GM21825 (cell line): ENCODE measurements around the gene HS6ST1.
"Not testable (repeated sequence)": the region's sequence is repeated elsewhere in the genome, so short reads cannot be mapped to it uniquely, and the experiment has no call there.

ENCODE experiments used
- ATAC-seq: cut with Tn5 transposase; IDR thresholded peaks from one replicate; pipeline ENCODE4 v1.9.1; 2021; ENCODE audit warnings: mild to moderate bottlenecking, moderate library complexity; ENCODE audit not compliant: unreplicated experiment

Gene HS6ST1

DNA sequence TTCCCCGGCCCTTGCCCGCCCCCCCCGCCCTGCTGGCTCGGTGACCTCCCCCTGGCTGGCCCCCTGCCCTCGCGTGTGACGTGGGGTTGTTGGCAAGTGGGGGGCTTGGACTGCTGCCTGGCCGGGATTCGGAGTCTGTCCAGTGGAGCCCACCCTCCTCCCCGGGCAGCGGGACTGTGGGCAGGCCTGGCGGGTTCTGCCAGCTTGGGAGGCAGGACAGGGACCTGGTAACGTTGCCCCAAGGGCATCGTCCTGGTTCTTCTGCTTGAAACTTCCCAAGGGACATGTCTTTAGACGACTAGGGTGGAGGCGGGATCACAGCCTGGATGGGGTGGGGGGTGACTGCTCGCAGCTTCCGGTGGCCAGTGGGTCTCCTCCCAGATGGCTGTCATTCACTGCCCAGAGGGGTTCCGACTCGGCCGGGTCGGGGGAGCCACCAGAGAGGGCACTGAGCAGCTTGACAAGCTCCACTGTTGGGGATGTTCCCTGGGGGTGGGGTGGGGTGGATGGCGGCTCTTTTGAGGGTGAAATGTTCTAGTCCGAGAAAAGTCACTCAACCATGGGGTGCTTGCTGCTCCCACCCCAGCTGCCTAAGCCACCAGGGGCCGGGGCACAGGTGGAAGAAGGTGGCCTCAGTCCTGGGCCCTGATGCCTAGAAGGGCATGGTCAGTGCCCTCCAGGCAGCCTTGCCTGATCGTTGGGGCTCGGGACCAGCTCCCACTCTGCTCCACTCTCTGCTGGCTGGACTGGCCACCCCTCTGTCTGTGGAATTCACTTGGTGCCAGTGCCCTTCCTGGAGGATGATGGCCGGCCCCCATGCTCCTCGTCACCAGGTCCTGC is 4.3 kb upstream of the HS6ST1 start:
- ATAC-seq: no peak

DNA sequence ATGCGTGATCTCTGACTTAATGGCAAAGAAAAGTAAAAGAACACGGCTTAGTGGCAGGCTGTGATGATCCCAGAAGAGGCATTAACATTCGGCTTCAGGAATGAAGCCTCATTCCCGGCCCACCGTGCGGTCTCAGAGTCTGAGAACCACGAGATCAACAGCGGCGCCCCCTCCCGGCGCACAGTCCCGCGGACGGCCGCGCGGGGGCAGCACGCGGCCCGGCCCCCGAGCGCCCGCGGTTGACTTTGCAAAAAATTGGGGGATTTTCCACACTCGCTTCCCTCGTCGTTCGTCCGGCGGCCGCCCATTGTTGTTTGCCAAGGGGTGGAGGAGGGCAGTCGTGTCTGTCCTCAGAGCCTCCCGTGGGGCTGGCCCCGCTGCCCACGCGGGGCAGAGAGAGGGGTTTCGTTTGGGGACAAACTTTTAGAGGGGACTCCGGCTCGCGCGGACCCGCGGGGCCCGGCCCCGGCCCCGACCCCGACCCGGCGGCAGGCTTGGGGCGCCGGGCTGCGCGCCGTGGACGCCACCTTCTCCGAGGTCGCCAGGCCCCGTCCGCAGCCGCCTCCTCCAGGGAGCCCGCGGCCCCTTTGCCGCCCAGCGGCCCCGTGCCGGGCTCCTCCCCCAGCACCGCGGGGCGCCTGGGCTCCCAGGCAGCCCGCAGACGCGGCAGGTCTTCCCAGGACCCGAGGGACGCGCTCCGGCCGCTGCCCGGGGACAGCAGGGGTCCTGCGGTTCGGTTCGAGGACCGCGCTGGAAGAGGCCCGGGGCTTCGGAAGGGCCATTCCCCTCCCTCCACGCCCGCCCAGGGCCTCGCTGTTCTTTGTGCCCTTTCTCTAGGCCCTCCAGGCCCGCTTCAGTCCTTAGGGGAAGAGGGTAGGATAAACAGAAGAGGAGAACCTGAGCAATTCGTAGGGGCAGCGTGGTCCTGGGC is 3.4 kb upstream of the HS6ST1 start:
- ATAC-seq: peak; percentile 44

DNA sequence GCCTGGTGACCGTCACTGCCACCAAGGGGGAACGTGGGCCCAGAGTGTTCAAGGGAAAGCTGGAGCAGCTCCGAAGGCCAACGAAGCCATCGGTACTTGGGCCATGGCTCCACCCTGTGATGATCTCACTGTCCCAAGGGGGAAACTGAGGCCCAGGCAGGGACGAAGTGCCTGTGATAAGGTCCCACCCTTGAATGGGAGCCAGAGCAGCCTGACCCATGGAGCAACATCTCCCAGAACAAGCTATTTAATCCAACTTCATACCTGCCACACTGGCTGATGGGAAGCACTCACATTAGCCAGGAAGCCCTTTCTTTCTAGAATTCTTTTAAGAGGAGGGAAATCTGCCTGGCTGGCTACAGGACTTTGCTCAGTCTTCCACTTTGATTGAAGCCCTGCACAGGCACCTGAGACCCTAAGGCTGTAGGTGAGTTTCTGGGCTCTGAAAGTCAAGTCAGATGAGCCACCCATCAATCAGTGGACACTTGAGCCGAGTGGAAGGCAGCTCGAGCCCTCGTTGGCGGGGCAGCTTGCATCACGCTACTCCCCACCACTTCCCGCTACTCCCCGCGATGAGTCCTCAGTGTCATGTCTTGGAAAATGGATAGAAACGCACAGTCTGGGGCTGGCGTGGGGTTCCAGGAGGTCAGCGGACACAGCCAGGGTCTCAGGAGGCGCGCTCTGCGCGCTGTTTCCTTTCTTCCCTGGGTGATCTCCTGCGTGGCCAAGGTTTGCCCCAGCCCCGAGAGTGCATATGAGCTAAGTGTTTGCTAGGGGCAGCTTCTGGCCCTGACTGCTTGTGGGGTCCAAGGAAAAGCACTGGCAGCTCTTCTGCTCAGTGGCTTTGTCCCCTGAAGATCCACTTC is 2.5 kb upstream of the HS6ST1 start:
- ATAC-seq: no peak

DNA sequence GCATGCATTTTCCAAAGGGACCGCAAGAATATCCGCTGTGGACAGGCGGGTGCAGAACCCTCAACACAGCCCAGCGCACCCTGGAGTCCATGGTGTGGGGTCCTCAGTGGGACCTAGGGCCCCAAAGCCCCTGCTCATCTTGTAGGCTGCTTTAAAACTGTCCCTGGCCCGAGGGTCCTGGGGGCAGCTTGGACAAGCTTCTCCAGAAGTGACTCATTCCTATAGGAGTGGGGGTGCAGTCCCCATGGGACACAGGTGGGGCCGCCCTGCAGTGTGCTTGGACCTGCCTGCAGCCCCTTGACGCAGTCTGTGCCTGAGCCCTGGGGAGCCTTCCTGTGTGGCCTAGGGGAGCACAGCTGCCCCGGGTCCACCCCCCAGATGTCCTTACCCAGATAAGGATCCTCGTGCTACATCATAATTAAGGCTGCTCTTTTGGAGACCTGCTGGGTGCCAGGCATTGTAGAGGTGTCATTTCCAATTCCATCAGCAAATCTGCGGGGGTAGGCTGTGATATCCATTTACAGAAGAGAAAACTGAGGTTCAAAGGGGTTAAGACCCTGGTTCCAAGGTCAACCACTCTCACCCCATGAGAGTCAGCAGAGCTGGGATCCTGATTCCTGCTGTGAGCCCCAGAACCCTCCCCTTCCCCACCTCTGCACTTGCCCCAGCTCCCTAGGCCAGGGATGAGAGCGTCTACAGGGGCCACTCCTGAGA is 1.7 kb upstream of the HS6ST1 start:
- ATAC-seq: no peak

DNA sequence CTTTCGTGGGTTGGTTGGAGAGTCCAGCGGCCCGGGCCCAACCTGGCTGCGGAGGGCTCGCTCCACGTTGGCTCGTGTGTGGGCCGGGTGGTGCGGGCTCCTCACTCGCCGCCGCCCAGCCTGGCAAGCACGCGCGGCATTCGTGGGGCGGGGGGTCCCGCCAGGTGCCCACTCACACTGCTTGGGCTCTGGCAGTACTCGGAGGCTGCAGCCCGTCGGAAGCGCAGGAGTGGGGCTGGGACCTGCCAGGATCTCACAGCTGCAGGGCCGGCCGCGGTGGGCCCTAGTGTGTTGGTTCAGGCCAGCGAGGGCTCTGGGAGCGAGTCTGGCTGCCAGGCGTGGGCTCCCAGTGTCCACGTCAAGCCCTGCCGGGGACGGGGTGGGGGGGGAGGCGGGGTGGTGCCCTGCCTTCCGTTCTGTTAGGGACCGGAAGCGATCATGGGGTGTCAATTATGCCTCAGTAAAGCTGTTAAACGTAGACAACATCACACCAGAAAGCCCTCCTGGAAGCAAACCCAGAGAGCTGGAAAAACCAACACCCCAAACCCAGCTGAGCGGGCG is 1.0 kb upstream of the HS6ST1 start:
- ATAC-seq: no peak

DNA sequence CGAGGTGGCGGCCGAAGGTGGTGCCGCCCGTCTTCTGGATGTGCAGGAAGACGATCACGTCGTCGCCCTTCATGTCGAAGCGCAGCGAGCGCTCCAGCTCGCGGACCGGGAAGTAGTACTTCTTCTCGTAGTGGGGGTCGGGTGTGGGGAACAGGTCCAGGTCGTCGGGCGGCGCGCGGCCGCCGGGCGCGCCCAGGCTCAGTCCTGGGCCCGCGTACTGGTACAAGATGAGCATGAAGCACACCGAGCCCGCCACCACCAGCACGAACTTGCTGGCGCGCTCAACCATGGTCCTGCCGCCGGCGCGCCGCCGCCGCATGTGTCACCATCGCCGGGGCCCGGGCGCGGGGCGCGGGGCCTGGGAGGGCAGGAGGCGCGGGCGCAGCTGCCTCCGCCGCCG is 423 bp downstream of the HS6ST1 start:
- ATAC-seq: peak; percentile 6

DNA sequence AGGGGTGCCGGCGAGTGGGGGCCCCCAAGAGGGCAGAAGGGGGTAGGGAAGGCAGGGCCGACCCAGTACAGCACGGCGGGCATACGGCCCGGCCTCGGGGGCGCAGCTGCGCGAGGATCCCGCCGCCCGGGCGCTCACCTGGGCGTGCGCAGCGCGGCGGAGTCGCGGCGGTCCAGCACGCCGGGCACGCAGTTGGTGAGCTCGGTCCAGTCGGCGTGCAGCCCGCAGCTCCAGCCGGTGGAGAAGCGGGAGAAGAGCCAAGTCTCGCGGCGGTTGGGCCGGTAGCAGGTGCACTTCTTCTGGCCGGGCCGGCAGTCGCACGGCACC is 806 bp downstream of the HS6ST1 start:
- ATAC-seq: not testable (repeated sequence)

DNA sequence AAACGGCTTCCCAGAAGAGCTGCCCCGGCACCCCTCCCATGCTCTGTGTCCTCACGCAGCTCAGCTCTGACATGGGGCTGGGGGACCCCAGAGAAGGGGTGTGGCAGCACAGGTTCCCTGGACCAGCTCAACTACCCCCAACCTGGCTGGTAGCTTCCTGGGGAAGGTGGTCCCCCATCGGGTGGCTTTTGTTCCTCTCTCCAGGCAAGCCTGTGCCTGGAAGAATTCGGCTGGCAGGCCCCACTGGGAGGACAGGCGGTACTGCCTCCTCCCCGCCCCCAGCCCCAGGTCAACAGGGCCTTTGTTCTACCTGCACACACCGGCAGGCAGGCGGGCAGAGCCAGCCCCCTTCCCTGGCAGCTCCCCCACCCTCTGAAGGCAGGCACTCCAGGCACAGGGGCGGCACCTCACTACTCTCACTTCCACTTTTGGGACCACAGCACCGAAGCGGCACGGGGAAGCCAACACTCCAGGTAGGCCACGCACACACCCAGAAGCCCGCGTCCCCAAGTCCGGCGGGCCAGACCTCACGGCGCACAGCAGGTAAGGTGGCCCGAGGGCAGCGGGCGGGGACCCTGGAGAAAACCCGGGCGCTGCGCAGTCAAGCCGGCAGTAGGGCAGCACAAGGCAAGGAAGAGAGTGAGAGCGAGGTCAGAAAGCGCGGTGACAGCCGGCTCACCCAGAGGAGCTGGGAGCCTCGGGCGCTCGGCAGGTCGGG is 1.3 kb downstream of the HS6ST1 start:
- ATAC-seq: peak; percentile 51

DNA sequence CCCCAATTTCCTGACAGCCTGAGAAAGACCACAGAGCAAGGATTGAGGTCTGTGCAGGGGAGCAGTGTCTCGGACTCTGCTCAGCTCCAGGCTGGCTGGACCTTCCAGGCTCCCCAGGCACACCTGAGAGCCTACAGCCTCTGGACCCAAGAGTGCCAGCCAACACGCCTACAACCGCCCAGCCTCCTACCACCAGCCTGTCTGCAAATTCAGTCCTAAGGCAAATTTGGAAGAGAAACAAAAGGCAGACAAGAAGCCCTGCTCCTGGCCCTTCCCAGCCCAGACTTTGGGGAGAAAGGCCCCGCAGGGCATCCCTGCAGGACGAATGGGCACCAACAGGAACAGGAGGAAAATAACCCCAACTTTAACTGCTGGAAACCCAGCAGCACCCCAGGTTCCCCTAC is 1.9 kb downstream of the HS6ST1 start:
- no peak for ATAC-seq

DNA sequence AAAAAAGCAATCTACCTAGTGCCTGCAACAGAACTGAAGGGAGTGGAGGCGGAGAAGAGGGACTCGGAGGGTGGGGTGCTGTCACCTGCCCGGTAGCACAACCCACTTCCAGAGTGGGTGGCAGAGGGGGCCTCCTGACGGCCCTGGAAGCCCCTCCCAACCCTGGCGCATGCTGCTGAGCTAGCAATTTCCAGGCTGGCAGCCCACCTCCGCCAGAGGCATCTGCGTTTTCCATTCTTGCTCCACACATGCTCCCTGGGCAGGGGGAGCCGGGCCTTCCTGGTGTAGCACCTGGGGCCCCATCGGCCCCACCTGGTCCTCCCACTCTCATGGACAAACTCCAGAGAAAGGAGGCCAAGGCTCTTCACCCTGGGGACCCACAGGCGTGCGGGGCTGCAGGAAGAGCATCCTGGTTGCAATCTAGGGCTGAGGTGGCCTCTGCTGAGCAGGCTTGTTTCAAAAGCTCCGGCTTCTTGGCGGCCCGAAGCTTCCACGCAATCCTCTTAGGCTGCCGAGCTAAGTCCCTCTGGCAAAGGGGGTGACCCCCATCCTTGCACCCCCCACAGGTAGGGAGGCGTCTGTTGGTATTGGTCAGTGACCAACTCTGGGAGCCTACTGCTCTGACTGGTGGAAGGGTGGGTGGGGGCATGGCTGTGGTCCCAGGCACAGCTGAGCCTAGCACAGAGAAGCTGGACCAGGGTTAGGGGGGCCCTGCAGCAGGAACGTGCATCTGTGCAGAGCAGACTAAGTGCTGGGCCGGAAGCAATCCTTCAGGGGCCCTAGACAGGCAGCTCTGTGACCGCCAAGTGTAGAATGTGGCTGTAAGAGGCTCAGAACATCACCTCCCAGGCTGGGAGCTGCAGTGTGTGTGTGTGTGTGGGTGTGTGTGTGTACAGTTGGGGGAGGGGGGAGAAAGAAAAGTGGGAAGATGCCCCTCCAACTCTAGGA is 2.6 kb downstream of the HS6ST1 start:
- ATAC-seq: no peak

DNA sequence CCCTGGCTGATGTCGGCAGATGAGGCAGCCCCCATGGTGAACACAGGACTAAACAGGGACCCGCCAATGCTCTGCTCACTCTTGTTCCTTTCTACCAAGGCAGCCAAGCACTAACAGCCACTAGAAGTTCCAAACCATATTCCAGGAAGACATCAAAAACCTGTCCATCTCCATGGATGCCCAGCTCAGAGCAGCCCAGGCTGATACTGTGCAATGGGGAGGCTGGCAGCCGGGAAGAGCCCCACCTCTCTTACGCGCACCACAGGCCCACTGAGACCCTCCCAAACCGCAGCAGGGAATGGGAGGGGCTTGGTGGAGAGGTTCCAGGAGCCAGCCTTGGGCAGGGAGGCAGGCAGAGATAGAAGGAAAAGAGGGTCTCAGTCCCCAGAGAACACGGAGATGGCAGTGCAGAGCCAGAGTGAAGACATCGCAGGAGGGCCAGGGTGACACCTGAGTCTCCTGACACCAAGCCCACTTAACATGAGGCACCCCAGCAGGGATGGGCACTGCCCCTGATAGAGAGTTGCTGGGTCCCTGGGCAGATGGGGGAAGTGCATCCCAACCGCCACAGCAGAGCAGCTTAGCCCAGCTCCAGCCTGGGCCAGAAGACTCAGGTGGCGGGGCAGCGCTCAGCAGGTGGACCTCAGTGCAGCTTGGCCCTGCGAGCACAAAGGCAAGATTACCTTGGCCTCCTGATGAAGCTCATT is 3.4 kb downstream of the HS6ST1 start:
- ATAC-seq: no peak

DNA sequence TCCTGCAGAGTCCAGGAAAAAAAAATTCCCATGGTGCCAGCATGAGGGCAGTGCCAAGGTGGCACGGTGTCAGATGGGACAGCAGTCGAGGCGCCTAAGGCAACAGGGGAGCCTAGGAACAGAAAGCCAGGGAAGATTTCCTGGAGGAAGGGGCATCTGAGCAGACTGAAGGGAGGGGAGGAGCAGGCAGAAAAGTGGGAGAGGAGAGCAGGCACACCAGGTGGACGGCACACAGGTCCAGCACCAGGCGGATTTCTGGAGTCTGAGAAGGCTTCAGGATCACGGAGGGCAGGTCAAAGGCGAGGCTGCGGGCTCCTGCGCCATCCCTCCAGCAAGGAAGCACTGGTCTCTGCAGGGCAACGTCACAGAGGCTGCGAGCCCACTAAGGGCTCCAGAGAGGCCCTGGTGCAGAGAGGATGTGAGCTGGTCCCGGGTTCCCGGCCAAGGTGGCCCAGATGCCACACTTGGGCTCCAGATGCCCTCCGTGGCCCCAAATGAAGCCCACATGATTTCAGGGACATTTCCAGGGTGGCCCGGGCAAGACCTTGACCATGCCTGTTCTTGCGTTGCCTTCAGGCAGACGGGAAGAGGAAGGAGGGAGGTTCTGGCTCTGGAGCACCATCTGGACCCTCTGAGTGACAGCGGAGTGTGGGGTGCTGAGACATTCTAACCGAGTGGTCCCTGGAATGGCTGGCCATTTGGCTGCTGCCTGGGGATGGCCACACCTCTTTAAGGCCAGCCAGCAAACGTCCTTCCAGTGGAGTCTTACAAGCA is 4.1 kb downstream of the HS6ST1 start:
- no peak for ATAC-seq

DNA sequence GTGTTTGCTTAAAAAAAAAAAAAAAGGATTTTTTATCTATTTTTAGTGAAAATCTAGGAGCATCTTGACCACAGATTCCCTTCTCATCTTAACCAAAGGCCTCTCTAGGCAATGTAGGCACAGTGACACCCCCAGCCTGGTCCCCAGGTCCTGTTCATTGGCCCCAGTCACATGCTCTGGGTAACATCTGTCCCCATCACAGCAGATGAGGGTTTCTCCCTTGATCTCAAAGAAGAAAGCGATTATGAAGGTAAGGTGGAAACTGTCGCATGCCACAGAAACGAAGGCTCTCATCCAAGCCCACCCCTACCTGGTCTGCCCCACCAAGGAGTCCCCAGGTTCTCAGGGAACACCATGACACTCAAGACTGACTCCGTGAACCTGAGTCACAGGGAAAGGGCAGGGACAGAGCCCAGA is 4.7 kb downstream of the HS6ST1 start:
- no peak for ATAC-seq

DNA sequence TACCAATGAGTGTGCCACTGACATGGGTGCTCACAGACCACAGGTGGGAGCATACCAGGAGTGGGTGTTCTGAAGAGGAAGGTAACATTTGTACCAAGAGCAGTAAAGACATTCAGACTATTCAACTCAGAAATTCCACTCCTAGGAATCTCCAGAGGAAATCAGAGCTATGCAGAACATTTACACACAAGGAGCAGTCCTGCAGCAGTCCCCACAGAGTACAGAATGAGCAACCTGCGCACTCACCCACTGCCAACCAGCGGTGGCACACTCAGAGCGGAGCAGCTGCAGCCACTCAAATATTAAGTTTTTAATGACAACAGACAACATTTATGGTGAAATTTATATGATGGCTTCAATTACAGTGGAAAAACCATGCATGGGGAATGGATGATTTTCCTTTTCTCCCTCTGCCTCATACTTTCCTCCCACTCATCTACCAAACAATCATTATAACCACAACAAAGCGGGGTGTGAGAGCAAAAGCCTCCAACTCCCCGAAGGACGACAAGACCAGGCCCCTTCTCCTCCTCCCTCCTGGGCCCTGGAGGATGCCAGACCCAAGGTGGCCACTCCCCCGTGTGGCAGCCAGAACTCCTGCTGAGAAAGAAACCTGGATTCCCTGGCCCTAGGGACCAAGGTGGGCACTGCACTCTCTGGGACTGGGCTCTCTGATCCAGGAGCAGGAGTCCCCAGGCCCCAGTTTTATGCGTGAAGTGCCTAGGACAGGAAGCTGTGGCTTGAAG is 5.4 kb downstream of the HS6ST1 start:
- ATAC-seq: no peak

DNA sequence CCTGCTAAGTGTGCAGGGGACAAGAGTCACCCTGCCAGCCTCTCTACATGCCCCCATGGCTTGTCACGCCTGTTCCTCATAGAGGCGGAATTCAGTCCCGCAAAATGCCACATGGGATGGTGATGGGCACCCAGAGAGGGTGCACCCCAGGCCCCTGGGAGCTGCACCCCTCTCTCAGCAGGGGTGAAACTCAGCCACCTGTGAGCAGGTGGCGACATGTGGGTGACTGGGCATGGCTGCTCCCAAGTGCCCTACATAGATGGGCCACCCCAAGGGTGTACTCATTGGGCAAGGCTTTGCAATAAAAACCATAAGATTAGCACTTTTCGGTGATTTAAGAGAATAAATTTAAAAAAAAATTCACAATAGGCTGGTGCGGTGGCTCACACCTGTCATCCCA is 6.3 kb downstream of the HS6ST1 start:
- ATAC-seq: no peak

DNA sequence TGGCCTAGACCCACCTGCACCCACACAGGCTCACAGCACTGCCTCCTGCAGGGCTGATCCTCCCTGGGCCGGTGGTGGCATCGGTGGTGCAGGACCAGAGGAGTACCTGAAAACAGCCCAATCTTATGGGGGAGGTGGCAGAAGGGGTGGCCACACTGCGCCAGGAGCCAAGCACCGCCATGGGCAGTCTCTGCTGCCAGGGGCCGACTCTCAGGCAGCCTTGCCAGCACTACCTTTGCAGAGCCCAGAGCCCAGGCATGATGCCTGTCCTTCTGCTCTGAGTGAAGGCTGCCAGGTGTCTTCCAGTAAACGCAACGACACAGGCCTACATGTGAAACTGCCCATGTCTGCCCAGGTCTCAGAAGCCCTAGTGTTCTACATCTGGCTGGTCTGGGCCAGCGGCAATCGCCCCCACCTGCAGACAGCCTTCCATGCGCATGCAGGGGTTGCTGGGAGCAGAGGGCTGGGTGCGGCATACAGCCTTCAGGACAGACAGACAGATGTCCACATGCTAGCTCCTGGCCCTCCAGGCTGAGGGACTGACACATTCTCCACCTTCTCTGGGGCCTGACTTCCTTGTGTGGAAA is 6.8 kb downstream of the HS6ST1 start:
- ATAC-seq: no peak
